Measurements from ENCODE around the gene SHISA2.

The SHISA2 gene

DNA sequence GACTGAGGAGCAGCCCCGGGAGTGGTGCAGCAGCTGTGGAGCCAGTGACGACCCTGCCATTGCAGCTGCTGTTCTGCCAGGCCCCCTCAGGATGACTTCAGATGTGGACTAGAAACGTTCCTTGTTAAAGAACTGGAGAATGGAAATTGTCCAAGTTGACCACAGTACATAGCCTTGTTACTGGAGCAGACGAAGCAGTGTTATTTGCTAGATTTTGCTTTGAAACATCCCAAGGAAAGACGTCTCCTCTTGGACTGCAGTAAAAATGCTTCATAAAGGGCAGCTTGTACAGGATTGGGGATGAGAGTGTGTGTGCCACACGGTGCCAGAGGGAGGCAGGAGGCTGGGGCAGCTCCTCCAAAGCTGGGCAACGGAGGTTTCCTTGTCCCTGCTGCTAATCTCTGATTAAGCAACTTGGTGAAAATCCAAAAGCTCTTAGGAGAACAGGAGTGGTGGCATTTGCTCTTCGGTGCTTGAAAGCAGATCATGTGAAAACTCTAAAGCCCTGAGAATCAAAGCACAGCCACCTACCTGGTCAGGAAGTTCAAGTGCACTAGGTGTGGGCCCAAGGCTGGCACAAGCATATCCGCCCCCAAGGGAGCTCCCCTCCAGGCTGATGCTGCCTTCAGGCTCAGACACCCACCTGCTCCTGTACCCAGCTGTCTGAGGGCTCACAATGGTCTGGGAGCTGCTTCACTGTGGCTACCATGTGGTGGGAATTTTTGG is 34.5 kb downstream of the SHISA2 start:
- no peak for TF ChIP-seq CTCF (IDR thresholded peaks at IDR 0.05; ENCODE audit: borderline replicate concordance, insufficient read depth, low read depth, low read length)
- H3K4me3 ChIP-seq (ENCODE audit: low read depth, low read length): no peak overlapping the region

DNA sequence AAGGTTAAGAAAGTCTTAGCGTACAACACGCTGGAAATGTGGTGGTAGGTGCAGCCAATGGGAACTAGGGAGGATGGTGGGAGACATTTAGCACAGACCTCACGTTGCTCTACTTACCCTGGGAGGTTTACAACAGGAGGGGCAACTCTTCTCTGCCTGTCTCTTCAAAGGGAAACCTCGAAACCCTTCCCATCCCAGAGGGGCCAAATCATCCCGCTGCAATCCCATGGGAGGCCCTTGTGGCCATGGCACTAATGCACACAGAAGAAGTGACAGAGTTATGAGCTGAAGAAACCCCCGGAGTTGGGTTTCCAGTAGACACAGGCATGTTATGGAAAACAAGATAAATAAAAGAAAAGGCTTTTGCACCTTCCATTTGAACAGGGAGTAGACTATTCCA is 35.6 kb downstream of the SHISA2 start:
- no peak overlapping the region for H3K4me3 ChIP-seq (ENCODE audit: low read depth, low read length)
- no peak for TF ChIP-seq CTCF (IDR thresholded peaks at IDR 0.05; ENCODE audit: borderline replicate concordance, insufficient read depth, low read depth, low read length)

DNA sequence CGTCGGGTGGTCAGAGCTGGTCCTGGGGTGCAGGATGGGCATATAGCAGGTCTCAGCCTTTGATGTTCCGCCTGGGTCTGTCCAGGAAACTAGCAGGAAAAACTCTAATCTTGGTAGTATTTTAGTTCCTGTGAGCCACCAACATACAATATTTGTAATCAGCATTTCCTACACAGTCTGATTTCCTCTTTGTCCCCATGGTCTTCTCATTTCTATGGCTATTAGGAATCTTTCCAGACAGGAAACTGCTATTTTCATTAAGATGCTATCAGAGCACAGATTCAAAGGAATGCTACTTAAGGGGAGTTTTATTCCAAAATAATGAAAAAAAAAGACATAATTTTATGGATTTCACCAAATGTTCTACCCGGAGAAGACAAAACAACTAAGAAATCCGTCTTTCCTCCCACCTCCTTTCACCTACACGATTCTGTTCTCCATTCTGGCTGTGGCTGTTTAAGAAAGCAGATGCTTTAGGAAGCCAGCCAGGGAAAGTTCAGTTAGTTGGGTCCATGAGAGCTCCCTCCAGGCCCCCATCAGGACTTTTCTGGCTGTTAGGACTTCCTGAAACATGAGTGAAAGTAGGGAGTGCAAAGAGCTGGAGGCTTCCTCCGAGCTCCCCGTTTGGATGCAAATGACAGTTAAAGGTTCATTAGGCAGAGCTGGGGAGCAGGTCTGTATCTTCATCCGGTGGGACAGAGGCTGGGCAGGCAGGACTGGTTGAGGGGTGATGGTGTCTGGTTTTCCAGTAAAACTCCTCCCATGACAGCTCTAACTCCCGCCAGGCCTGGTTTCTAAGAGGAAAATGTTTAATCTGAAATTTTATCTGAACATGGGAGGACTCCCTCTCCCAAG is 36.3 kb downstream of the SHISA2 start:
- no peak for TF ChIP-seq CTCF (IDR thresholded peaks at IDR 0.05; ENCODE audit: borderline replicate concordance, insufficient read depth, low read depth, low read length)
- H3K4me3 ChIP-seq (ENCODE audit: low read depth, low read length): no peak overlapping the region

DNA sequence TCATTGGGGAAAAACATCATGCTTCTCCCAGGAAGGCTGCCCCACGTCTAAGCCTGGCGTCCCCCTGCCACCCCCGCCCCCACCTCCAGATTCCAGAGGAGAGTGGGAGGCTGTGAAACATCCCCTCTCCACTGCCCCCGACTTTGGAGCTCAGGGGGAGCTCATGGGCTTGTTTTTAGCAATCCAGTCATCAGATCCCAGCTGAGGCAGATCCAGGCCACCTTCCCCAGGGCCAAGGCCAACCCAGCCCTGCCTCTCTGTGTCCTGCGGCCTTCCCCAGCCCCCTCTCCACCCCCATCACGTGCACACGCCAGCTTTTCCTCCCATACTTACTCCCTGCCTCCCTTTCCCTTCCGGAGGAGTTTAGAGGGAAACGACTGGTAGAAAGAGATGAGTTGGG is 38.8 kb downstream of the SHISA2 start:
- H3K4me3 ChIP-seq (ENCODE audit: low read depth, low read length): no peak overlapping the region
- TF ChIP-seq CTCF (IDR thresholded peaks at IDR 0.05; ENCODE audit: borderline replicate concordance, insufficient read depth, low read depth, low read length): no peak

GRCh38 chr13:26011996-26012821 is 39.6 kb downstream of the SHISA2 start:
- no peak for TF ChIP-seq CTCF (IDR thresholded peaks at IDR 0.05; ENCODE audit: borderline replicate concordance, insufficient read depth, low read depth, low read length)
- H3K4me3 ChIP-seq (ENCODE audit: low read depth, low read length): no peak overlapping the region

- TF ChIP-seq CTCF (IDR thresholded peaks at IDR 0.05; ENCODE audit: borderline replicate concordance, insufficient read depth, low read depth, low read length): no peak
- no peak overlapping the region for H3K4me3 ChIP-seq (ENCODE audit: low read depth, low read length)
Observed at GRCh38 chr13:26011208-26011573, 40.6 kb downstream of the SHISA2 start.

All from GM12875 (cell line).